BJ (cell line): Measurements from ENCODE around the gene NUDCD3. TPM values are rescaled to one million over a fixed set of nuclear protein-coding genes. Genes with fewer than 3 reads are reported as not detected.

Experiments used
- CTCF ChIA-PET: fragments of 350-600 bp; formaldehyde crosslinking; extraction: SDS; loops from one replicate; lab custom pipeline; 2021; ENCODE audit warnings: antibody characterized with exemption, inconsistent platforms; lab: Yijun Ruan, JAX
- POLR2A ChIA-PET: fragments of 300-600 bp; sonication (Branson Sonifier 250); formaldehyde crosslinking; extraction: SDS; loops from one replicate; lab custom pipeline; 2021; ENCODE audit warnings: antibody characterized with exemption; lab: Charles Lee
- DNase-seq: peaks from one replicate; pipeline ENCODE4 v3.0.0-alpha.2; 2011; ENCODE audit warnings: low read depth
- H3K27me3 ChIP-seq: 2 replicates; pipeline ENCODE4 v1.6.0; 2011; ENCODE audit warnings: low read length; ENCODE audit not compliant: control insufficient read depth, insufficient read depth
- H3K36me3 ChIP-seq: 2 replicates; pipeline ENCODE4 v1.5.1; 2011; ENCODE audit warnings: low read length; ENCODE audit not compliant: control insufficient read depth, insufficient read depth
- H3K4me3 ChIP-seq: 2 replicates; pipeline ENCODE4 v1.5.1; 2011; ENCODE audit warnings: low read depth, mild to moderate bottlenecking, control low read depth, low read length
- CTCF ChIP-seq: IDR thresholded peaks from 2 replicates; pipeline ENCODE4 v1.5.1; 2011; ENCODE audit warnings: low read depth, mild to moderate bottlenecking, control low read depth, inconsistent platforms, low read length, moderate library complexity; ENCODE audit not compliant: insufficient read depth
- polyA plus RNA-seq: library from polyadenylated mRNA; depleted of rRNA; stranded (reverse); fragments of >200 nt; gene quantifications from 2 replicates; pipeline ENCODE4 v1.2.3, GENCODE V29; 2011

Gene NUDCD3
- polyA plus RNA-seq, 1 experiment, result 82.8 TPM

- H3K27me3 ChIP-seq, result no peaks in the 10 kb centered on the region
- POLR2A ChIA-PET, result no interaction called here
- no peak for DNase-seq
- peaks cover 3% of the 10 kb centered on the region for H3K36me3 ChIP-seq
- no peak for TF ChIP-seq CTCF
- CTCF ChIA-PET, result interaction anchor here (0.6 to 1.9 kb wide), 7 partner anchors 10 to 259 kb away, joined by 3 to 12 read pairs (median 3); no protein-coding TSS in a partner anchor
- H3K4me3 ChIP-seq, result no peak overlapping the region
These were observed 12.5 kb downstream of the NUDCD3 start for GRCh38 chr7:44477938-44478337.

- peaks cover 3% of the 10 kb centered on the region for H3K36me3 ChIP-seq
- DNase-seq, result no peak
- H3K27me3 ChIP-seq, result no peaks in the 10 kb centered on the region
- ChIA-PET POLR2A (no interaction called here), CTCF (interaction anchor here (0.6 to 1.9 kb wide), 8 partner anchors 9 to 258 kb away, joined by 3 to 12 read pairs (median 3); no protein-coding TSS in a partner anchor)
- no peak overlapping the region for H3K4me3 ChIP-seq
- peak; percentile 97 for TF ChIP-seq CTCF
These were observed 13.2 kb downstream of the NUDCD3 start for GRCh38 chr7:44477063-44477830.

GRCh38 chr7:44476313-44476712, 14.1 kb downstream of the NUDCD3 start:
- Histone ChIP-seq H3K4me3 (no peak overlapping the region), H3K36me3 (peaks cover 3% of the 10 kb centered on the region), H3K27me3 (no peaks in the 10 kb centered on the region)
- DNase-seq, result no peak
- no peak for TF ChIP-seq CTCF
- CTCF ChIA-PET, result interaction anchor here (1.3 to 3.0 kb wide), 4 partner anchors 14 to 235 kb away, joined by 4 to 20 read pairs (median 12); no protein-coding TSS in a partner anchor
- POLR2A ChIA-PET, result no interaction called here

DNA sequence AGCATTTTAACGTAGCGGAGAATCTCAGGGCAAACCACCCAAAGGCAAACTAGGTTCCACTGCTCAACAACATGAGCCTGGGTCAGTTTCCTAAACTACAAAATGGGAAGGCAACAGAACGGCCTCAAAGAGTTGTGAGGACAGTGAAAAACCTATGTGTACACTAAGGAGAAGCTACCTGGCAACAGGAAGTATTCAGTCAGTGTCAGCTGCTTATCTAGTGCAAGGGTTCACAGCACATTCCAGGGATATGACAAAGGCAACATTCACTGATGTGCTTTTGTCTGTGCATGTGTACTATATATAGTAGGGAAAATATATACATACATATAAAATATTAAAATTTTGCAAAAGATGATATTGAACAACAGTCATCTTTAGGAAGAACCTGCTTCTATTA, 17.2 kb downstream of the NUDCD3 start:
- TF ChIP-seq CTCF, result no peak
- DNase-seq, result no peak
- CTCF ChIA-PET, result interaction anchor here (0.6 to 3.5 kb wide), 3 partner anchors 11 to 125 kb away, joined by 3 to 10 read pairs (median 3); no protein-coding TSS in a partner anchor
- peaks cover 2% of the 10 kb centered on the region for H3K36me3 ChIP-seq
- no peaks in the 10 kb centered on the region for H3K27me3 ChIP-seq
- POLR2A ChIA-PET, result no interaction called here
- no peak overlapping the region for H3K4me3 ChIP-seq

GRCh38 chr7:44472843-44473242, 17.6 kb downstream of the NUDCD3 start:
- no peak for DNase-seq
- Histone ChIP-seq H3K4me3 (no peak overlapping the region), H3K36me3 (peaks cover 2% of the 10 kb centered on the region), H3K27me3 (no peaks in the 10 kb centered on the region)
- ChIA-PET POLR2A (no interaction called here), CTCF (interaction anchor here (0.6 to 3.5 kb wide), 2 partner anchors 21 to 125 kb away, joined by 3 to 10 read pairs; no protein-coding TSS in a partner anchor)
- TF ChIP-seq CTCF, result no peak
